ENCODE data around the gene RIN3. TPM values are rescaled to one million over a fixed set of nuclear protein-coding genes. Genes with fewer than 3 reads are reported as not detected.

The RIN3 gene
- total RNA-seq, 1 donor from 2014 or later: 0.51 TPM

DNA sequence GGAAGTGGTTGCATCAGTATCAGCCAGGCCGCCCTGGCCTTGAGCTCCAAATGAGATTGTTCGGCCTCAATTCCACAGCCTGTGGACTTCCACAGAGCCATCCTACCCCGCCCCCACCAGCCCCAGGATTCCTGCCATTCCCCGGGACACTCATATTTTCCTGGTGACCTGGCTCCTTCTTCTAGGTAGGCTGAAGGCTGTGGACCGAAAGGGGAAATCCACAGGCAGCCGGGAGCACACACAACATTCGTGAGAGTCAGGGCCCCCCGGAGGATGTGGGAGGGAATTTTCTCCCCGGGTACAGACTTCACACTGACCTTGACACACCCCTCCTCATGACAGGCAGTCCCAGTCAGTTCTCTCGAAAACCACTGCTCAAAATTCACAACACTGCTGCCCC, 39.9 kb downstream of the RIN3 start:
- DNase-seq (ENCODE audit: low read depth): no peak

DNA sequence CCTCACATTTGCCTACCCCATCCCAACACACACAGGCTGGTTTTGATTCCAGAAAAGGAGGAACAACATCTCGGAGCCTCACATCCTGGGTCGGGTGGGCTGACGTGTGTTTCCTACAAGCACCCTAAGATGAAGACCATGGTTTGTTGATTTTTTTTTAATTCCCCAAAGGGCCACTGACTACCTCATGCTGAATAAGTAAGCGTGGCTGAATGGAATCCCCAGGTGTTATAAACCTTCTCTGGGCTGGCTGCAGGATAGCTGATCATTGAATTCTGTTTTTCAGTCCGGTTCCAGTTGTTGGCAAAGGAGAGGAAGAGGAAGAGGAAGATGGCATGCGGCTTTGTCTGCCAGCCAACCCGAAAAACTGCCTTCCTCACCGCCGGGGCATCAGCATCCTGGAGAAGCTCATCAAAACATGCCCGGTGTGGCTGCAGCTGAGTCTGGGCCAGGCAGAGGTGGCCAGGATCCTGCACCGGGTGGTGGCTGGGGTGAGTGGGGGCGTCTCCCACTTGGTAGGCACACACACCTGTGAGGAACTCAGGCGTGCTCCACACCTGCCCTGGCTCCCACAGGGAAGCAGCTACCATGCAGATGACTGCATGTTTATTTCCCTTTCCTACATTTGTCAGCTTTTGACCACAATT, 42.0 kb downstream of the RIN3 start:
- DNase-seq (ENCODE audit: low read depth): no peak

GRCh38 chr14:92556255-92556741, 42.7 kb downstream of the RIN3 start:
- DNase-seq (ENCODE audit: low read depth): no peak

DNA sequence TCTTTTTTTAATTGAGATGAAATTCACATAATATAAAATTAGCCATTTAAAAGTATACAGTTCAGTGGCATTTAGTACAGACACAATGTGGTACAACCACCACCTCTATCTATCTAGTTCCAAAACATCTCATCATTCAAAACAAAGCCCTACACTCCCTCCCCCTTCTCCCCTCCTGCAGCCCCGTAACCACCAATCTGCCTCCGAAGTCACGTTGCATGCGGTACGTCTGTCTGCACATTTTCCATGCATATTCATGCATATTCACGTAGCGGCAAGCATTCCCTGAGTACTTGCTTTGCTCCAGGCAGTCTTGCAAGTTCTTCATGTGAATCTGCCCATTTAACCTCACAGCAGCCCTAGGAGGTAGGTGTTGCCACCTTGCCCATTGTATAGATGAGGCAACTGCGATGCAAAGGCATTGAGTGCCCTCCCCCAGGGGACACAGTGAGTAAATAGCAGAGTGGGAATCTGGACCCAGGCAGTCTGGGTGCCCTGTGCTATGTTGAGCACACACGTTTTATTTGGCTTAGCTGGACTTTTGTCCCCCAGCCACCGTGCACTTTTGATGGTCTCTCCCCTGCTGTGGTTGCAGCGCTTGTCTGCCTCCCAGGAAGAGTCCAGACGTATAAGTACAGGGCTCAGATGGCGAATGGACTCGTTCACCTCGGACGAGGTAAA, 43.4 kb downstream of the RIN3 start:
- DNase-seq (ENCODE audit: low read depth): no peak

DNA sequence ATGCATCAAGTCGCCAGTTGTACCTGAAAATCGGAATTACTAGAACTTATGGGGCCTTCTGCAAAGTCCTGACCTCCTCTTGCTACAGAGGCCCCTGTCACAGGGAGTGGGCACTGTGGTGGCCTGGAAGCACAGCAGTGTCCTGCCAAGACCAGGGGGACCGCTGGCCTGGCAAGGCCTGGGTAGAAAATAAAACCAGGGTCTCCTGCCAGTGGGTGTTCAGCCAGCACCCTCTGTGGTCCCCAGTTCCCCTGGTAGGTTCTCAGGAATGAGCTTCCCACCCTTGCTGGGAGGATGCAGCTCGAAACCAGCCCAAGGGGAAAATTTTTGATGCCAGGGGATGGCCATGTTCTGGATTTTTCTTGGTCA, 43.9 kb downstream of the RIN3 start:
- no peak for DNase-seq (ENCODE audit: low read depth)

- DNase-seq (ENCODE audit: low read depth): no peak
Observed at GRCh38 chr14:92558319-92558718, 44.7 kb downstream of the RIN3 start.

DNA sequence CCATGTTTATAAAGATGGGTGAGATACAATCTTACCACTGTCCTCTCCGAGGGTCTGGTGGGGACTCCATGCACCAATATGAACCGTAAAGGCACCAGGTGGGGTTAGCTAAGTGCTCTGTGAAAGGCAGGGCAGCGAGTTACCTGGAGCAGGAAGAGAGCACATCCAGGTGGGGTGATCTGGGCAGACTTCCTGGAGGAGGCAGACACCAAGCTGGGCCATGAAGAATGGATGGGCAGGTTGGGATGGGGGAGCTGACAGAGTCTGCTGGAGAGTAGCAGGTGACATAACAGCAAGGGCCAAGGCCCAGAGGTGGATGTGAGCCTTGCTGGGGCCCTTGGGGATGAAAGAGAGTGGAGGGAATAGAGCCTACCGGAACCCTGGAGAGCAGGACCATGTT, 45.9 kb downstream of the RIN3 start:
- no peak for DNase-seq (ENCODE audit: low read depth)

- DNase-seq (ENCODE audit: low read depth): no peak
Observed at GRCh38 chr14:92560106-92560865, 46.7 kb downstream of the RIN3 start.

DNA sequence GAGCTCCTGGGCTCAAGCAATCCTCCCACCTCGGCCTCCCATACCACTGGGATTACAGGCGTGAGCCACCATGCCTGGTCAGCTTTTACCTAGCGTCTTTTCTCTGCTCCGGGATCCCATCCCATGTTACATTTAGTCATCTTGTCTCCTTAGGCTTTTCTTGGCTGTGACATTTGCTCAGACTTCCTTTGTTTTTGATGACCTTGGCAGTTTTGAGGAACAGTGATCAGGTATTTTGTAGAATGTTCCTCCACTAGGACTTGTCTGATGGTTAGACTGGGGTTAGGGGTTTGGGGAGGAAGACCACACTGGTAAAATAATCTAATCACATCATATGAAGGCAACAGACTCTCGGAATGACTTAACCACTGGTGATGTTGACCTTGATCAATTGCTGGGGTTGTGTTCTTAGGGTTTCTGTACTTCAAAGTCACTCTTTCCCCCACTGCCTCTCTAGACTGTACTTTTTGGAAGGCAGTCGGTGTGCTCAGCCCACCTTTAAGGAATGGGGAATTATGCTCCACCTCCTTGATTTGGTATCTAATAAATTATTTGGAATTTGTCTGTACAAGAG, 48.4 kb downstream of the RIN3 start:
- no peak for DNase-seq (ENCODE audit: low read depth)

DNA sequence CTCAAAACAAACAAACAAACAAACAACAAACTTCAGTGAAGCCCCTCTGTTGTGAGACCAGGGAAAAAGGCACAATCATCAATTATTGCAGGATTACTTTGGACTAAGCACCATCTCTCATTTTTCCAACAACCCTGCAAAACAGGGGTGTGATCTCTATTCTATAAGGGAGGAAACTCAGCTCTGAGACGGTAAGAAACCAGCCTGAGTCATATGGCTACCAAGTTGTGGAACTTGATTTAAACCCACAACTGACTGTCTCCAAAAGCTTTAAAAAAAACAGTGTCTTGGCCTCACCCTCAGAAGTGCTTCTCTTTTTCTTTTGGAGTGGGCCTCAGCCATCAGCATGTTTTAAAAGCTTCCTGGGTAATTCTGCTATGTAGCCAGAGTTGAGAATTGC, 49.8 kb downstream of the RIN3 start:
- no peak for DNase-seq (ENCODE audit: low read depth)

DNA sequence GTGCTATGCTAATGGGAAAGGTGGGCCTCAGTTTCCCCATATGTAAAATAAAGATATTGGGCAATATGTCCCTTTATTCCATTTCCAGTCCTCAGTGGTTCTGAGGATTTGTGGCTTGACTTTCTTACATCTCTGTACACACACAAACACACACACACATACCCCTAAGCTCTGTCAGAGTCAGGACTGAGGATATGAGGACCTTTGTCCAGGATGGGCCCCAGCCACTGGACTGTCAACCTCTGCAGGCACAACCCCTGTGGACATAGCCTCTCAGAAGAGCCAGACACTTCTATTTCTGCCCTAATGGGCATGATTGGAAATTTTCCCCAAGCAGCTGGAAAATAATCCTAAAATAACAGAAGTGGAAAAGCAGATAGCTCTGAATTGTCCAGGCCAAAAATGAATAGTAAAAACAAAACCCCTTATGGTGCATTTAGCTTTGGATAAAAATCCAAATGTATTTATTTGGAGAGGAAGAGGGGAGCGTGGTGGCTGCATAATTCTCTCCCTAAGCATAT, 50.2 kb downstream of the RIN3 start:
- no peak for DNase-seq (ENCODE audit: low read depth)

GRCh38 chr14:92564344-92565039, 50.9 kb downstream of the RIN3 start:
- no peak for DNase-seq (ENCODE audit: low read depth)

- DNase-seq (ENCODE audit: low read depth): no peak
Observed at GRCh38 chr14:92565040-92565717, 51.6 kb downstream of the RIN3 start.

GRCh38 chr14:92565718-92566115, 52.1 kb downstream of the RIN3 start:
- DNase-seq (ENCODE audit: low read depth): no peak

DNA sequence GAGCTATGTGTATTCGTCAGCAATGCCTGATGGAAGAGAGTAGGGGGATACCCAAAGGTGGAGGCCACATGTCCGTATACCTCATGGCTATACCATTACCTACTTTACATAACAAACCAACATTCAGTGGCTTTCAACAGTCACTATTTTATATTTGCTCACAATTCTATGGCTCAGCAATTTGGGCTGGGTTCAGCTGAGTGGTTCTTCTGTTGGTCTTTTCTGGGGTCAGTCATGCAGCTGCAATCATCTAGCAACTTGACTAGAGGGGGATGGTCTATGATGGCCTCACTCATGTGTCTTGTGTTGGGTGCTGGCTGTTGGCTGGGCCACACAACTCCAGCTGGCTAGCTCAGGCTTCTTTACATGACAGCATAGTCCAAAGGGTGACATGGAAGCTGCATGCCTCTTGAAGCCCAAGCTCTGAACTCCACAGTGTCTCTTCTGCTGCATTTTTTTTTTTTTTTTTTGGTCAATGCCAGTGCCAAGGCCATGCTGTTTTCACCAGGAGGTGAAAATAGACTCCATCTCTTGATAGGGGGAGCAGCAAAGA, 53.7 kb downstream of the RIN3 start:
- DNase-seq (ENCODE audit: low read depth): no peak

DNA sequence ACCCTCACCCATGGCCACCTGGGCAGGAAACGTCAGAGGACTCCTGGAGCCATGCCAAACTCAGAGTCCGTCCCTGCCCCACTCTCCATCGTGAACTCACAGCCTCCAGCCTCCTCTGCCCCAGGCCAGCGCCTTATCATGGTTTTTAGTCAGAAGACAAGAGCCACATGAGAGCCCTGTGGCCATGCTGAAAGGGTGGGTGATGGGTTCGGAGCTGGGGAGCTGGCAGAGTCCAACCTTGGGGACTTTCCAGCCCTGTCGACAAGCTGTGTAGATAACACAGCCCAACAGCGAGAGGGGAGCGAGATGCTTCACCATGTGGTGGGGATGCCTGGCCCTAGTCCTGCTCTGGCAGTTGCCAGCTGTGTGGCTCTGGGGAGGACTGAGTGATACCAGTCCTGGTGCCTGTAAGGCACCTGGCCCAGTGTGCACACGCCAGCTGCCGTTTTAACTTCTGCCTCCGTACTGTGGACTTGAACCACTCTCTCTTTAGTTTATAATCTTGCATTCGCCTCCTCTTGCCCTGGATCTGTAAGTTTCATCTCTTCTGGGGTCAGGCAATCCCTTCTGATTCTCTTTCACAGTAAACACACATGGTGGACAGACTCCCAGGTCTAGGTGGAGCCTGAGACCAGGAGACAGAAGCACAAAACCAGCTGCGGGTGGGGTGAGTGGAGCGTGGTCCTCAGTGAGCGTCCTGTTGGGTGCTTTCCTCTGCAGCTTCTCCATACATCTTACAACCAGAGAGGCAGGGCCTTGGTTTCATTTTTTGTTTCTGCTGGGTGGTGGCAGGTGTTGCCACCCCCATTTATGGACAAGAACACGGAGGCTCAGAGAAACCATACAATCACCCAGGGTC, 55.3 kb downstream of the RIN3 start:
- DNase-seq (ENCODE audit: low read depth): no peak

- DNase-seq (ENCODE audit: low read depth): no peak
Observed at GRCh38 chr14:92570674-92571262, 57.2 kb downstream of the RIN3 start.

- no peak for DNase-seq (ENCODE audit: low read depth)
Observed at GRCh38 chr14:92572050-92572449, 58.5 kb downstream of the RIN3 start.

Data from myocyte (in vitro differentiated cells).